Left lung (tissue), 10 donors: ENCODE measurements around the gene ITGA11. TPM values are rescaled to one million over a fixed set of nuclear protein-coding genes. Genes with fewer than 3 reads are reported as not detected.

ENCODE experiments used
- ATAC-seq: fragments of 200-7000 bp; cut with Tn5 transposase; one replicate; pipeline ENCODE4 v1.9.1; 2020; ENCODE audit warnings: moderate library complexity
- DNase-seq, 4 donors: peaks; one replicate each; pipeline ENCODE4 v3.0.0-alpha.2; 2013 to 2020
- H3K27ac ChIP-seq, 2 donors: fragments of 200-600 bp; sonication (generic) in 1 of 2; one replicate each; pipeline versions ENCODE4 v1.5.0 to v1.8.0; 2020 to 2021
- H3K27me3 ChIP-seq, 2 donors: fragments of 200-600 bp; sonication (generic) in 1 of 2; one replicate each; pipeline versions ENCODE4 v1.5.0 to v1.8.0; 2020 to 2021
- H3K36me3 ChIP-seq, 2 donors: fragments of 200-600 bp; sonication (generic) in 1 of 2; one replicate each; pipeline versions ENCODE4 v1.5.0 to v1.8.0; 2020 to 2021
- H3K4me1 ChIP-seq, 2 donors: fragments of 200-600 bp; one replicate each; pipeline ENCODE4 v1.8.0; 2021
- H3K4me3 ChIP-seq, 2 donors: fragments of 200-600 bp; sonication (generic) in 1 of 2; one replicate each; pipeline versions ENCODE4 v1.5.0 to v1.8.0; 2020 to 2021; ENCODE audit warnings: mild to moderate bottlenecking in 1 of 2
- H3K9me3 ChIP-seq, 2 donors: fragments of 200-600 bp; sonication (generic) in 1 of 2; one replicate each; pipeline versions ENCODE4 v1.5.0 to v1.8.0; 2020 to 2021
- CTCF ChIP-seq, 2 donors: fragments of 200-600 bp; sonication (generic) in 1 of 2; IDR thresholded peaks; one replicate each; pipeline versions ENCODE4 v1.5.0 to v1.8.0; 2021; ENCODE audit warnings: antibody characterized with exemption in 2 of 2
- intact Hi-C, 2 donors: fragments of 100-400 bp; cut with DNase I; formaldehyde crosslinking; loops; one replicate each; pipeline versions ENCODE4 v1.11.2 to v1.14.2; 2022
- polyA plus RNA-seq, 6 donors: library from polyadenylated mRNA; unstranded; fragments of 120-200 nt; gene quantifications; one replicate each; pipeline ENCODE4 v1.2.1, GENCODE V29; 2013; ENCODE audit not compliant: insufficient read length in 6 of 6
- total RNA-seq, 2 donors: library from RNA; stranded (reverse); fragmentation: NEBNext Ultra II Directional; extraction: Animal tissue kit (Norgen Biotek cat#: 25700); gene quantifications; one replicate each; pipeline ENCODE4 v1.2.1, GENCODE V29; 2021
- donor health status: DM: no; HTN: yes; CAD: no.
- donor health status: DM: no; HTN: no; CAD: no.

ITGA11 gene
- total and polyA plus RNA-seq, 8 donors, result 1.1 to 7.3 (median 1.8) TPM

DNA sequence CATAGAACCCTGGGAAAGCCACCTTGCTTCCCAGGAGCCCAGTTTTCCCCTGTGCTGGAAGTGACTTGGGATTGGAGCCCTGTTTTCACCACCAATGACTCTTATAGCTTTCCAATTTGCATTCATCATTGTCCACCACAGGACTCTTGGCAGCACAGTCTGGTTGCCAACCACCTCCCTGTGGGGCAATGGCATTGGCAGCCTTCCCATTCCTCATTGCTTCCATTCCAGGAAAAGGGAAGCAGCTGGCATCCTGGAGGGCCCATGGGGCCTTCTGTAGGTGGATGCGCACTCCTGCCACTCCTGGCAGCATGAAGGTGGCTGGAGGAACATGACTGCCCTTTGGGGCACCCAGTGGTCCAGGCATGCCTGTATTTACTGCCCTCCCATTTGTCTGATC is 96.7 kb downstream of the ITGA11 start:
- H3K27ac ChIP-seq, result no peak overlapping the region
- ATAC-seq, result no peak
- no peak for TF ChIP-seq CTCF (IDR thresholded peaks at IDR 0.05)
- H3K36me3 ChIP-seq, result no peaks in the 10 kb centered on the region
- no peak overlapping the region for H3K4me3 ChIP-seq
- intact Hi-C loops, result no loop called here
- H3K27me3 ChIP-seq, result no peaks in the 10 kb centered on the region
- no peaks in the 10 kb centered on the region for H3K9me3 ChIP-seq
- no peak for DNase-seq
- peaks cover 0 to 8% of the 10 kb centered on the region in 2 donors for H3K4me1 ChIP-seq

DNA sequence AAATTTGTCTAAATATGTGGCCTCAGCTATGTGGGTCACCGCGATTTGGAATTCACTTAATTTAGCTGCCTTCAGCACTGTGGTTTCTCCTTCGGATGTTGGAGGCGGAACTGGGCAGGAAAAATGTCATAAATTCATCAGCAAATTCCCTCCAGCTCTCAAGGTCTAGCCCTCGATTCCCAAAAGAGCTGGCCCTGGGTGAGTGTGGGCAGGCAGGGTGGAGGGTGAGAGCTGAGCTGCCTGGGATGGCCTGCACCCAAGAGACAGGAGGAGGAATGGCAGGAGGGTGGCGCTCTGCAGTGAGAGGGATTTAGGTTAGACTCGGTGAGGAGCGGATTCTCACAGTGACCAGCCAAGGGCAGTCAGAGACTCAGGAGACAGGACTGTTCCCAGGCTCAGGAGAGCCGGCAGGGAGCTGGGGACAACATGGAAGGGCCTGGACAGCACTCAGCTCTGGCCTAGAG is 97.3 kb downstream of the ITGA11 start:
- H3K4me3 ChIP-seq, result no peak overlapping the region
- no peak overlapping the region for H3K27ac ChIP-seq
- ATAC-seq, result peak; percentile 25
- H3K4me1 ChIP-seq, result peaks cover 0 to 8% of the 10 kb centered on the region in 2 donors
- DNase-seq, result no peak
- TF ChIP-seq CTCF (IDR thresholded peaks at IDR 0.05), result no peak
- intact Hi-C loops, result no loop called here
- H3K9me3 ChIP-seq, result no peaks in the 10 kb centered on the region
- H3K36me3 ChIP-seq, result no peaks in the 10 kb centered on the region
- H3K27me3 ChIP-seq, result no peaks in the 10 kb centered on the region

- Histone ChIP-seq H3K9me3 (no peaks in the 10 kb centered on the region), H3K4me1 (peaks cover 0 to 8% of the 10 kb centered on the region in 2 donors), H3K36me3 (no peaks in the 10 kb centered on the region), H3K27ac (no peak overlapping the region), H3K27me3 (no peaks in the 10 kb centered on the region), H3K4me3 (no peak overlapping the region)
- ATAC-seq (peak; percentile 56), DNase-seq (peak in 1 of 4 donors; percentile 68)
- TF ChIP-seq CTCF (IDR thresholded peaks at IDR 0.05), result no peak
- intact Hi-C loops, result no loop called here
These were observed 98.0 kb downstream of the ITGA11 start for GRCh38 chr15:68333775-68334470.

- TF ChIP-seq CTCF (IDR thresholded peaks at IDR 0.05), result no peak
- no peak for ATAC-seq
- Histone ChIP-seq H3K36me3 (no peaks in the 10 kb centered on the region), H3K4me1 (peaks cover 0 to 8% of the 10 kb centered on the region in 2 donors), H3K9me3 (no peaks in the 10 kb centered on the region), H3K27ac (no peak overlapping the region), H3K4me3 (no peak overlapping the region), H3K27me3 (no peaks in the 10 kb centered on the region)
- intact Hi-C loops, result no loop called here
- no peak for DNase-seq
These were observed 99.7 kb downstream of the ITGA11 start for GRCh38 chr15:68332266-68332665.

DNA sequence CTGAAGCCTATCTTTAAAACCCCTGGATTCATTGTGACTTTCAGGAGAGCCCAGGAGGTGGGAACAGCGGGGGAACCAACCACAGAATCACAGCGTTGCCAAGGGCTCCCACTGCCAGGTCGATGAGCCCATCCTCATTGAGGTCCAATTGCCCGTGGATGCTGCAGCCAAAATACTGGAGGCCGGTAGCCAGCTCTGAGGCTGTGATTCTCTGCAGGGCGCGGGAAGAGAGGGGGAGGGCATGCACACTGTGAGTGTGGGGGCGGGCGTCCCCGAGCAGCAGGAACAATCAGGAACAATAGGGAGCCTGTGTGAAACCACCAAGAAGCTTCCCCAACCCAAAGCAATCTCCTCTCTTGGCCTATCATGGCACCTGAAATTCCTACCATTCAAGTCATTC is 101.1 kb downstream of the ITGA11 start:
- TF ChIP-seq CTCF (IDR thresholded peaks at IDR 0.05), result no peak
- Histone ChIP-seq H3K27me3 (peaks cover 0 to 13% of the 10 kb centered on the region in 2 donors), H3K36me3 (no peaks in the 10 kb centered on the region), H3K4me3 (no peak overlapping the region), H3K27ac (no peak overlapping the region), H3K4me1 (peaks cover 0 to 8% of the 10 kb centered on the region in 2 donors), H3K9me3 (no peaks in the 10 kb centered on the region)
- intact Hi-C loops, result no loop called here
- no peak for DNase-seq
- ATAC-seq, result no peak
